ENCODE results near the gene WDR33. TPM values are rescaled to one million over a fixed set of nuclear protein-coding genes. Genes with fewer than 3 reads are reported as not detected.
"Not testable (repeated sequence)": the region's sequence is repeated elsewhere in the genome, so short reads cannot be mapped to it uniquely, and the experiment has no call there.

The WDR33 gene
- polyA plus RNA-seq (ENCODE audit: insufficient read length in 10 of 10) = 10 to 100 TPM; 25.3 to 40.5 (median 30.4) TPM
- long read RNA-seq, donor 1, transcript WDR33-204 (6 exons, 3,104 nt) = major isoform, 13 of 13 reads
- long read RNA-seq, donor 1, partial matches to known transcripts = 0 of 13 reads
- long read RNA-seq, donor 1, other reads (novel, unspliced or antisense) = 0 of 13 reads
- long read RNA-seq, donor 2, transcript WDR33-204 (6 exons, 3,104 nt) = major isoform, 13 of 21 reads
- long read RNA-seq, donor 2, partial matches to known transcripts = 8 of 21 reads
- long read RNA-seq, donor 2, other reads (novel, unspliced or antisense) = 0 of 21 reads
- long read RNA-seq, donor 3 = 0 reads
- long read RNA-seq, donor 4, full-length matches to known transcripts = 7 of 7 reads
- long read RNA-seq, donor 4, partial matches to known transcripts = 0 of 7 reads
- long read RNA-seq, donor 4, other reads (novel, unspliced or antisense) = 0 of 7 reads
- long read RNA-seq, donor 5, transcript WDR33-204 (6 exons, 3,104 nt) = major isoform, 10 of 10 reads
- long read RNA-seq, donor 5, partial matches to known transcripts = 0 of 10 reads
- long read RNA-seq, donor 5, other reads (novel, unspliced or antisense) = 0 of 10 reads
- long read RNA-seq, donor 6, full-length matches to known transcripts = 15 of 15 reads
- long read RNA-seq, donor 6, partial matches to known transcripts = 0 of 15 reads
- long read RNA-seq, donor 6, other reads (novel, unspliced or antisense) = 0 of 15 reads
- long read RNA-seq, donor 7, transcript WDR33-204 (6 exons, 3,104 nt) = major isoform, 6 of 6 reads
- long read RNA-seq, donor 7, partial matches to known transcripts = 0 of 6 reads
- long read RNA-seq, donor 7, other reads (novel, unspliced or antisense) = 0 of 6 reads
- long read RNA-seq, donor 8, transcript WDR33-204 (6 exons, 3,104 nt) = major isoform, 9 of 9 reads
- long read RNA-seq, donor 8, partial matches to known transcripts = 0 of 9 reads
- long read RNA-seq, donor 8, other reads (novel, unspliced or antisense) = 0 of 9 reads
- long read RNA-seq, donor 9 = 0 reads

DNA sequence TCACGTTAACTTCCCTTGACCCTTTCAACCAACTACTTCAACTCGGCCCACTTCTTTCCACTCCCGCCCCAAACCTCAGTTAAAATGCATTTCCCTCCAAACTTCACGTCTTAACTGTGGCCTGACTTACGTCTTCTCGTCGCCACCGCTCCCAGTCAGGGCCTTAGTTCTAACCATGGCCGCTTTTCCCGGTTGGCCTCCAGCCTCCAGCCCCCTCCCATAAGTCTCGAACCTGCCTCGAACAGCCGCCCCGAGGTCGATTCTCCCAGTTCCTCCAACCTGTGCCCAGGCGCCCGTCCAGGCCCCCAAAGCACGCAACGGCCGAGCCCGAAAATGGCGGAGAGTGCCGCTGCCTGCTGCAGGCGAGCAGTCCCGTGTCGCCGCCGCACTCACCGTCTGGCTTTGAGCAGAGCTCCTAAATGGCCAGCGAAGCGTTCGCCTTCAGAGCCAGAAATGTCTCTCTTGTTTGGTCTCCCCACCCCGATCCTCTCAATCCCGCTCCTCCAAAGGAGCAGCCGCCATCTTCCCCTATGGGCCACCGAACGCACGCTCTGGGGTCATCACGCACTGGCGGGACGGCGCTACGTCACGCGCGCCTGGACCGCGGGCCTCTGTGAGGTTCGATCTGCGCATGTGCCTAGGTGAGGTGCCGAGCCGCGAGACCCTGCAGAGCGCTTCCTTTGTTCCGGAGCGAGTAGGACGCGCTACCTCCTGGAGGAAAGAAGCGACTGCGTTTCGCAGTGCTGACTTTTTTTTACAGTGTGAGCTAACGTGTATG, at the start of gene WDR33:
Gene WDR33, minus strand, starts transcription at position 553 of the 778 bp plus-strand sequence. CDS start 40,190 bp downstream, outside the sequence.
- peak; percentile 87 to 97 (median 92) for DNase-seq

- peak in 2 of 3 donors; percentile 31 to 66 for DNase-seq
Measured at GRCh38 chr2:127860130-127860529, 49.2 kb upstream of the WDR33 start.

- DNase-seq = peak in 1 of 3 donors; percentile 2
Measured at GRCh38 chr2:127859712-127860085, 48.7 kb upstream of the WDR33 start.

DNA sequence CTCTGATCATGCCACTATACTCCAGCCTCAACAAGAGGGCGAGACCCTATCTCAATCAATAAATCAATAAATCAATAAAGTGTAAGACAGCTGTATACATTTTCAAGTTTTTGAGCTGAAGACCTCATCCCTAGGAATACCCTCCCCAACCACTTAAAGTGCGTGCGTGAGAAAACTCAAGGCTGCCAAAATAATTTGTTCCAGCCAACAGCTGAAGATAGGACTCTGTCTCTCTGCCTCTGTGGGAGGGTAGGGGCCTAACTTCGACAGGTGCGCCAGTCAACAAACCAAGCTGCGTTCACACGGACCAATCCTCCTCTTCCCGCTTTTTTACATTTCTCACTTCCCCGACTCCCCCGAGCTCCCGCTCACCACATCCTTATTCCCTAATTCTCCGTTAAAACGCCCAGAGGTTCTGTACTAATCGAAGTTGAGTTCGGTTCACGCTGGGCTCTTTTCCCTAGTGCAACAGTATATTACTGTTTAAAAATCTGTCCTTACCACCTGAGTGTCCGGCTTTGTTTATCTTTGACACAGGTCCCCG, 46.4 kb upstream of the WDR33 start:
- DNase-seq = peak in 1 of 3 donors; percentile 22

DNA sequence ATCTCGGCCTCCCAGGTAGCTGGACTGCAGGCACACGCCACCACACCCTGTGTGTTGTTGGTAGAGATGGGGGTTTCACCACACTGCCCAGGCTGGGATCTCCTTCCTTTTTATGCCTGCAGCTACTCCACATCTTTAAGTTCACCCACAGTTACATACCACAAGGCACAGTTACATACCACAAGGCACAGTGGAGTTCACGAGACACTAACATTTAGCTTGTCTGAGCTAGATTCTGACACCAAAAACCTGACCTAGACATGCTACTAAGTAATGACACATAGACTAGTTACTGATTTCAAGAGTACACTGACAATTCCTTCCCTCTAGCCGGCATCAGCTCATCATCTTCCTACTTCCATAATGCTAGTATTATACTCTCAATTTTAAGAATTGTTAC, 42.7 kb upstream of the WDR33 start:
- no peak for DNase-seq

DNA sequence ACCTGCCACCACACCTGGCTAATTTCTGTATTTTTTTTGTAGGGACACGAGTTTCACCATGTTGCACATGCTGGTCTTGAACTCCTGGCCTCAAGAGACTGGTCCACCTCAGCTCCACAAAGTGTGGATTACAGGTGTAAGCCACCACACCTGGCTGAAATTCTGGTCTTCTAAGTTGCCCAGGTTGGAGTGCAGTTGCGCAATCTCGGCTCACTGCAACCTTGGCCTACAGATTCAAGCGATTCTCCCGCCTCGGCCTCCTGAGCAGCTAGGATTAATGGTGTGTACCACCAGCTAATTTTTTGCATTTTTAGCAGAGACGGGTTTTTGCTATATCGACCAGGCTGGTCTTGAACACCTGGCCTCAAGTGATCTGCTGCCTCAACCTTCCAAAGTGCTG, 41.4 kb upstream of the WDR33 start:
- no peak for DNase-seq

GRCh38 chr2:127847931-127848330, 37.0 kb upstream of the WDR33 start:
- no peak for DNase-seq

- DNase-seq = no peak
Measured at GRCh38 chr2:127844973-127845372, 34.0 kb upstream of the WDR33 start.

GRCh38 chr2:127843677-127844076, 32.7 kb upstream of the WDR33 start:
- no peak for DNase-seq

DNA sequence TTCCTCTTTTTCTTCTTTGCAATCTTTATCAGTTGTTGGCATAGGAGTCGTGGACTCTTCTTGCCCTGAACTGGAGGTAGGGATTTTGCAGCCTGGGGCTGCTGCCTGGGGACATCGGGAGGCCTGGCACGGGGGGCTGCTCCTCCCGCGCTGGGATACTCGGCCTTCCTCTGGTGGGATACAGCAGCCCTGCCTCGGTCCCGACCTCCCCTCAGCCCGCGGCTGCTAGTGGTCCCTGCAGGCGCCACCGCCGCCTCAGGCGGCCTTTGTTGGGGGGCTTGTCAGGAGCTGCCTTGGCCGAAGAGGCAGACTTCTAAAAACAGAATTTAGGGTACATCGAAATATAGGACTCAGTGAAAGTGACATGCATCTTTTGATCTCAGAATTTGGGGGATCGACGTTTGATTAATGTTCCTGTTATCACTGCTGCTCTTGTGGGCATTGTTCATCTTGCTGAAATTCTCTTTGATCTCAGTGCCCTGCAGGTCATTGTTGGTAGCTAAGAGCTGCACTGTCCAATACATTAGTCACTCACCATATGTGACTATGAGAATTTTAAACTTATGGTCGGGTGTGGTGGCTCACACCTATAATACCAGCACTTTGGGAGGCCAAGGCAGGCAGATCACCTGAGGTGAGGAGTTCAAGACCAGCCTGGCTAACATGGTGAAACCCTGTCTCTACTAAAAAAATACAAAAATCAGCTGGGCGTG, 30.7 kb upstream of the WDR33 start:
- DNase-seq = no peak

DNA sequence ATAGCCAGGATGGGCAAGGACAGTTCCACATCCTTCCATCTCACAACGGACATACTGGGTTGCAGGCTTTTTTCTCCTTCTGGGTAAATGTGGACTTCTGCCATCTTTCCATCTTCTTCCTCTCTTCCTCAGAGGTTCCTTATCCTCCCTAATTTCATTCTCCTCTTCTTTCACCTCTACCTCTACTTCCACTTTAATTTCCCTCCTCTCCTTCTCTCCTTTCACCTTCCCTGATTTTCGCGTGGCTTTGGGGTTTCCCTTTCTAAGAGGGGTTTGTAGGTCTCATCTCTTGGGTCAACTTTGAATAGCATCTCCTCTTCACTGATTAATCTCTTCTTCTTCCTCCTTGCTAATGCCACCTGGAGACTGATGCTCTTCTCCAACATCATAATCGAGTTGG, 29.9 kb upstream of the WDR33 start:
- no peak for DNase-seq

- DNase-seq = no peak
Measured at GRCh38 chr2:127834951-127835350, 24.0 kb upstream of the WDR33 start.

DNA sequence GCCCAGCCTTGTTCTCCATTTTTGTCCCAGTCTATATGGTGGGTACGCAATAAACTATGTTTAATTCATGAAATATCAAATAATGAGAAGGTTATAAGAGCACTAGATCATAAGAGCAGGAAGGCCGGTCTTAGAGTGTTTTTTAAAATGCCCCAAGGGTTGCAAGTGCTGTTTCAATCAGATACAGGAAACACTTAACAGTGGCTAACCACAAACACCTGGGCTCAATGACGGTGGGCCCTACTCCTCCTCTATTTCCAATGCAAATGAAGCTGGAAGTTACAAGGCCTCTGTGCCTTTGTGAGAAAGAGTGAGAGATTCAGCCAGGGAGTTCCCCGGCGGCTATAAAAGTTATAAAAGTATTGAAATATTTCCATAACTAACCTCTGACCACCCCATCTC, 18.9 kb upstream of the WDR33 start:
- peak in 1 of 3 donors; percentile 9 for DNase-seq

DNA sequence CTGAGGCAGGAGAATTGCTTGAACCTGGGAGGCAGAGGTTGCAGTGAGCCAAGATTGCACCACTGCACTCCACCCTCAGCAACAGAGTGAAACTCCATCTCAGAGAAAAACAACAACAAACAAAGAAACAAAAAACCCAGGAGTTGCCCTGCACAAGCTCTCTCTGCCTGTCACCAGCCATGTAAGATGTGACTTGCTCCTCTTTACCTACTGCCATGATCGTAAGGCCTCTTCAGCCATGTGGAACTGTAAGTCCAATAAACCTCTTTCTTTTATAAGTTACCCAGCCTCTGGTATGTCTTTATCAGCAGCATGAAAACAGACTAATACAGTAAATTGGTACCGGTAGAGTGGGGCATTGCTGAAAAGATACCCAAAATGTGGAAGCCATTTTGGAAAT, 15.7 kb upstream of the WDR33 start:
- DNase-seq = not testable (repeated sequence)

- DNase-seq = no peak
Measured at GRCh38 chr2:127826047-127826446, 15.1 kb upstream of the WDR33 start.

- DNase-seq = no peak
Measured at GRCh38 chr2:127820080-127820668, 9.2 kb upstream of the WDR33 start.

- DNase-seq = no peak
Measured at GRCh38 chr2:127818794-127819425, 7.9 kb upstream of the WDR33 start.

DNA sequence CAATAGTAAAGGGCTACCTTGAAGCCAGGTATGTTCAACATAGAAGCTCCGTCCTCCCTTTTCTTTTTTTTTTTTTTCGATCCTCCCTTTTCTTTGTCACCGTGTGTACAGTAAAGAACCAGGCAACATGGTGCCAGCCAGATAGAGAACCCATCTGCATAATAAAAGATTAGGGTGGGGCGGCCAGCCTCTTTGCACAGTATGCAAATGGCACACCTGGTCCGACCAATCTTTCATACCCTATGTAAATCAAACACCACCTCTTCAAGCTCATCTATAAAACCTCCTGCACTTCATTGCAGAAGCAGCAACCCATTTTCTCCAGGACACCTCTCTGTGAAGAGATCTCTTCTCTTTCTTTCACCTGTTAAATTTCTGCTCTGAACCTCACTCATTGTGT, 7.3 kb upstream of the WDR33 start:
- DNase-seq = no peak

DNA sequence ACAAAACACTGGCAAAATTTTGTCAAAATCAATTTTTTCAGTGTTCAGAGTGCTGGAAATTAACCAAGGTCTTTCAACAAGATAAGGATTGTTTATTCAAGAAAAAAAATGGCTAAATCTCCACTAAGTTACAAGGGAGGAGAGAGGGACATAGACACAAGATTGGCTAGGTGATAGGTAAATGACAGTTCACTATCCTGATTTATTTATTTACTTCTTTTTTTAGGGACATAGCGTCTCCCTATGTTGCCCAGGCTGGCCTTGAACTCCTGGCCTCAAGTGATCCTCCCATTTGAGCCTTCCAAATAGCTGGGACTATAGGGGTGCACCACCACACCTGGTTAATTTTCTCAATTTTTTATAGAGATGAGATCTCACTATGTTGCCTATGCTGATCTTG, 3.7 kb upstream of the WDR33 start:
- no peak for DNase-seq

DNA sequence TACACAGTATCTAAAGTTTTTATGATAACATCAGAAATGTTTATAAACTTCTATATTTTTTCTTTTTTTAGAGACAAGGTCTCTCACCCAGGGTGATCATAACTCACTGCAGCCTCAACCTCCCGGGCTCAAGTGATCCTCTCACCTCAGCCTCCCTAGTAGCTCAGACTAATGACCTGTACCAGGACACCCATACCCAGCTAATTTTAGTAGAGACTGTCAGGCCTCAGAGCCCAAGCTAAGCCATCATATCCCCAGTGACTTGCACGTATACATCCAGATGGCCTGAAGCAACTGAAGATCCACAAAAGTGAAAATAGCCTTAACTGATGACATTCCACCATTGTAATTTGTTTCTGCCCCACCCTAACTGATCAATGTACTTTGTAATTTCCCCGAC, 1.5 kb upstream of the WDR33 start:
- not testable (repeated sequence) for DNase-seq
